GM18909 (cell line): Measurements from ENCODE around the gene TBP.
"Not testable (repeated sequence)": the region's sequence is repeated elsewhere in the genome, so short reads cannot be mapped to it uniquely, and the experiment has no call there.

ENCODE experiments used
- ATAC-seq: cut with Tn5 transposase; IDR thresholded peaks from one replicate; pipeline ENCODE4 v1.9.1; 2021; ENCODE audit warnings: mild to moderate bottlenecking; ENCODE audit not compliant: unreplicated experiment, poor library complexity

The TBP gene

GRCh38 chr6:170590725-170591124, 36.6 kb downstream of the TBP start:
- no peak for ATAC-seq

GRCh38 chr6:170596426-170596825, 42.3 kb downstream of the TBP start:
- no peak for ATAC-seq

GRCh38 chr6:170597278-170597677, 43.1 kb downstream of the TBP start:
- no peak for ATAC-seq

GRCh38 chr6:170605574-170606259, 51.5 kb downstream of the TBP start:
- ATAC-seq, result no peak

GRCh38 chr6:170609225-170609624, 55.1 kb downstream of the TBP start:
- not testable (repeated sequence) for ATAC-seq

GRCh38 chr6:170612256-170612804, 58.2 kb downstream of the TBP start:
- peak; percentile 81 for ATAC-seq

- not testable (repeated sequence) for ATAC-seq
These were observed 61.9 kb downstream of the TBP start for GRCh38 chr6:170616020-170616554.
